Retina (tissue), 1 donor: Measurements from ENCODE around the gene UVRAG.

Experiments
- DNase-seq: peaks from one replicate; pipeline ENCODE4 v3.0.0-alpha.2; 2016

The UVRAG gene

GRCh38 chr11:75884321-75884720 is 69.3 kb downstream of the UVRAG start:
- DNase-seq, result no peak

GRCh38 chr11:75888416-75888815 is 73.4 kb downstream of the UVRAG start:
- DNase-seq, result no peak

- no peak for DNase-seq
Measured at GRCh38 chr11:75891947-75892739, 77.1 kb downstream of the UVRAG start.

- DNase-seq, result no peak
Measured at GRCh38 chr11:75893251-75893650, 78.2 kb downstream of the UVRAG start.

- DNase-seq, result no peak
Measured at GRCh38 chr11:75894036-75894585, 79.1 kb downstream of the UVRAG start.

- DNase-seq, result peak; percentile 15
Measured at GRCh38 chr11:75896843-75897419, 81.9 kb downstream of the UVRAG start.

- no peak for DNase-seq
Measured at GRCh38 chr11:75898871-75899270, 83.9 kb downstream of the UVRAG start.

GRCh38 chr11:75899806-75900205 is 84.8 kb downstream of the UVRAG start:
- no peak for DNase-seq

- DNase-seq, result no peak
Measured at GRCh38 chr11:75900848-75901247, 85.8 kb downstream of the UVRAG start.

GRCh38 chr11:75902631-75903030 is 87.6 kb downstream of the UVRAG start:
- DNase-seq, result no peak

- peak; percentile 10 for DNase-seq
Measured at GRCh38 chr11:75903276-75903675, 88.3 kb downstream of the UVRAG start.

- DNase-seq, result no peak
Measured at GRCh38 chr11:75905434-75905833, 90.4 kb downstream of the UVRAG start.

- no peak for DNase-seq
Measured at GRCh38 chr11:75907906-75908527, 93.0 kb downstream of the UVRAG start.

- DNase-seq, result no peak
Measured at GRCh38 chr11:75910426-75911145, 95.6 kb downstream of the UVRAG start.

- DNase-seq, result no peak
Measured at GRCh38 chr11:75911459-75911858, 96.4 kb downstream of the UVRAG start.

GRCh38 chr11:75913984-75914383 is 99.0 kb downstream of the UVRAG start:
- no peak for DNase-seq

- DNase-seq, result no peak
Measured at GRCh38 chr11:75916882-75917281, 101.9 kb downstream of the UVRAG start.

GRCh38 chr11:75918331-75918730 is 103.3 kb downstream of the UVRAG start:
- no peak for DNase-seq

GRCh38 chr11:75919525-75919924 is 104.5 kb downstream of the UVRAG start:
- DNase-seq, result no peak

- no peak for DNase-seq
Measured at GRCh38 chr11:75920848-75921247, 105.8 kb downstream of the UVRAG start.

- no peak for DNase-seq
Measured at GRCh38 chr11:75921808-75922207, 106.8 kb downstream of the UVRAG start.

- peak; percentile 58 for DNase-seq
Measured at GRCh38 chr11:75924966-75925784, 110.2 kb downstream of the UVRAG start.
